Measurements from ENCODE around the gene PDZD4.
"Not testable (repeated sequence)": the region's sequence is repeated elsewhere in the genome, so short reads cannot be mapped to it uniquely, and the experiment has no call there.

The PDZD4 gene

DNA sequence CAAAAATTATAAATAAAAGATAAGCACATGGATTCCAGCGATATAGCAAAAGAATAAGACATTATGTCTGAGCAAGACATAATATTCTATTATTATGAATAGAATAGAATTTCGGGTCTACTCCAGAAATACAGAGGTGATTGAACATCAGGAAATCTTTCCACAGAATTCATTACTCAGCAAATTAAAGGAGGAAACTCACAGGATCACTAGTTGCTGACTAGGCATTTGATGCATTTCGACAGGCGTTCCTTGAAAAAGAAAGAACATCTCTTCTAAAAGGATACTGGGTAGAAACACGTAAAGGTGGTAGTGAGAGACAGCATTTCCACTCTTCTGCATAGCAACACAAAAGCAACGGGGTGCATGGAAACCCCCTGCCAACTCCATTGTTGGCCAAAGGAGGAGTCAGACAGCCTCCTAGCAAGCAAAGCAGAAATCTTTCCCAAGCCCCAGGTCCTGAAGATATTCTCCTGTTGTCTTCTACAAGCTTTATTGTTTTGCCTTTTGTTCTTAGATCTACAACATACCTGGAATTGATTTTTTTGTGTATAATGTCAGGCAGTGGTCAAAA lies 14.3 kb upstream of the PDZD4 start:
- no peak for DNase-seq (ENCODE audit: low spot score)

- DNase-seq (ENCODE audit: low spot score), result no peak
These were observed 6.6 kb upstream of the PDZD4 start for GRCh38 chrX:153836921-153837320.

DNA sequence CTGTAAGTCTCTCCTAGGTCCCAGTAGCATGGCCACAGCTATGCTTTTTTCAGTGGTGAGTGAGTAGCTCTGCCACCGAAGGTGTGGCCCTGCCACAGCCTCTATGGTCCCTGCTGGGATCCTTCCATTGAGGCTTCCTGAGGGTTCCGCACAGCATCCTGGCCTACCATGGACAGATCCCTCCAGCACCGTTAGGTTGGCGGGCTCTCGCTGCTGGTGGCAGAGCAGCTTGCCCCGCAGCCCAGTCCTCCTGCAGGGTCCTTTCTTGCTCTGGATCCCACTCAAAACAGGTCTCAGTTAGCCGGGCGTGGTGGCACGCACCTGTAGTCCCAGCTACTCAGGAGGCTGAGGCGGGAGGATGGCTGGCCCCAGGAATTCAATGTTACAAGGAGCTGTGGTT lies 2.4 kb upstream of the PDZD4 start:
- DNase-seq (ENCODE audit: low spot score), result no peak

DNA sequence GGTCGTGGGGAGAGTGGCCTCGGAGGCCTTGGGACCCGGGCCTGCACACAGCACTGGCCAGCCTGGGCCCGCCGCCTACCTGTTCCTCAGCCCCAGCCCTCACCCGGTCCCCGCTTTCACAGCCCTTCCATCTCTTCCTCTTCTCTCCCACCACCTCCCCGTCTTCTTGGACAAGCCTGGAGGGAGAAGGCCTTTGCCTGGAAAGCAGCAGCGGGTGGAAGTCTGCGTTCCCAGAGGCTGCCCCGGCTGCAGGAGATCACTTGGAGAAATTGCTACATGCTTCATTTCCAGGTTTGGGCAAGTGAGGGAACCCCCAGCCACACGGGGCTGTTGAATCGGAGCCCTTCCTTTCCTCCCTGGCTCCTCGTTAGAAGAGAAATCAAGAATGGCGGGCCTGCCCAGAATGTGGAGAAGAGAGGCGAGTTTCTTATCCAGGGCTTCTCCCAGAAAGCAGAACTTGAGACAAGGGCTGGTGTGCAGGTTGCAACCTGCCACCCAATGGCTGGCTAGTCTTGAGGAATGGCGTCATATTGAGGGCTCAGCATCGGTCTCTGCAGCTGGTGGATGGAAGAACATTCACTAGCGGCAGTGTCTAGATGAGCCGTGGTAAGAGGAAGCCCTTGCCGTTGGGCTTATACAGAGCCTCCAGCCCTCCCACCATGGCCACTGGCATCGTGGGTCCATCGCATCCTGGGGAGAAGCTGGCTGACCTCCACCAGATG lies 1.2 kb upstream of the PDZD4 start:
- DNase-seq (ENCODE audit: low spot score), result no peak

GRCh38 chrX:153830640-153831428 lies 490 bp upstream of the PDZD4 start:
- DNase-seq (ENCODE audit: low spot score), result no peak

DNA sequence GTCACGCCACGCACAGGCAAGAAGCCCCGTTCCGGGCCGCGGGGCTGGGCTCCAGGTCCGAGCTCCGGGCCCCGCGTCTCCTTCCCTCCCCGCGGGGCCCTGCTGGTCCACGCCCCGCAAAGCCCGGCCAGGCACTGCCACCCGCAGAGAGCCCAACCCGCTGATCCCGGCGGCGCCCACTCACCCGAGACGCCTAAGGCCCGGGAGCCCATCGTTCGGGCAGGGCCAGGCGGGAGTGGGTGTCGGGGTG lies 870 bp downstream of the PDZD4 start:
- no peak for DNase-seq (ENCODE audit: low spot score)

DNA sequence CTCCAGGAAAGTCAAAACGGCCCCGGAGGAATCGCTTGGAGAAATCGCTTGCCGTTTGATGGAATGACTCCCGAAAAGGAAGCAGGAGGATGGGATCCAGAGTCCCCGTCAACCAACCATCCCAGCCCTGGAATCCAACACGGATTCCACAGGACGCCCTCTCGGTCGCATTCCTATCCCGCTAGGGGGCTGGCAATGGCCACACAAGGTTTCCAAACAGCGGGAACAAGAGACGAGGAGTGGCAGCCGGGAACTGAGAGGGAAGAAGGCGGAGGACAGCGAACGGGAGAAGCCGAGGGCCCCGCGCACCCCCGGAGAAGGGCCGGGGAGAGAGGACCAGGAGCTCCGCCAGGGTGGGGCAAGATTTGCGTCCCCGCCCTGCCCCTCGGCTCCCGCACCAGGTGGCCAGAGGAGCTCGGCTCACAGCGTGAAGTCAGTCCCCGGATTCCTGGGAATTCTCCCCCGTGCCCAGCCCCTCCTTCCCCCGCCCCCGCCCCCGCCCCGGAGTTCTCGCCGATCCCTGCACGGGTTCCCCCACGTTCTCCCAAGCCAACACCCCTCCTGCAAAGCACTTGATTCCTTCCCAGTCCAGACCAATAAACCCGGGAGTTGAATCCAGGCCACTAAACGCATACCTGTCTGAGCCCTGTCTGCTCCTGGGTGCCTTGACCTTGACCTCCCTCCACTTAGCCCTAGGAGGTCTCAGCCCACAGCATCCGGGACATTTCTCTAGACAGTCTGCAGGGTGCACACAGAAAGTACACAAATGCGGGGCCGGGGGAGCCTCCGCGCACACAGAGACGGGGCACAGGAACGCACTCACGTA lies 1.4 kb downstream of the PDZD4 start:
- DNase-seq (ENCODE audit: low spot score), result no peak

DNA sequence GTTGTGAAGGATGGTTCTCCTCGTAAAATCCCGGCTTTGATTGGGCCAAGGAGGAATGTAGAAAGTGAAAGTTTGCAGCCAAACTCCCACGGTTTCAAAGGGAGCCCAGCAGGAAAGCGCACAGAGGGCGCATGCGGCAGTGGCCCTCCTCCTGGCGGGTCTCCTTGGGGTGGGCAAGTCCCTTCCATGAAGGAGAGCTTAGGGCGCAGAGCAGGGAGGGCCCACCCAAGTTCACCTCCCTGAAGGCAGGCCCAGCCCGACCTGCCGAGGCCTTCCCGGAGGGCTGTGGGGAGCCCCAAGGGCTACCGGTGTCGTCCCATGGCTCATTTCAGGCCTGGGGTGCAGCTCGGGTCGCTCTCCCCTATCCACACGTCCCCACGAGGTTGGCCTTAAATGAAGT lies 2.0 kb downstream of the PDZD4 start:
- no peak for DNase-seq (ENCODE audit: low spot score)

- no peak for DNase-seq (ENCODE audit: low spot score)
These were observed 2.4 kb downstream of the PDZD4 start for GRCh38 chrX:153827903-153828302.

DNA sequence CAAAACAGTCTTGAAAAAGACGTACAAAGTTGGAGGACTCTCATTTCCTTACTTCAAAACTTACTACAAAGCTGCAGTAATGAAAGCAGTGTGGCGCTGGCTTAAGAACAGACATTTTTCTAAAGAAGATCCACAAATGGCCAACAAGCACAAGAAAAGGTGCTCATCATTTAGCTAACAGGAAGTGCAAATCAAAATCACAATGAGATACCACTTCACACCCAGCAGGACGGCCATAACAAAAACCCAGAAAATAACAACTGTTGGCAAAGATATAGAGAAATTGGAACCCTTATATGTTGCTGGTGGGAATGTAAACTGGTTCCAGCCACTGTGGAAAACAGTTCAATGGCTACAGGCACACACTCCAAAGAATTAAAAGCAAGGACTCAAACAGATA lies 3.3 kb downstream of the PDZD4 start:
- no peak for DNase-seq (ENCODE audit: low spot score)

DNA sequence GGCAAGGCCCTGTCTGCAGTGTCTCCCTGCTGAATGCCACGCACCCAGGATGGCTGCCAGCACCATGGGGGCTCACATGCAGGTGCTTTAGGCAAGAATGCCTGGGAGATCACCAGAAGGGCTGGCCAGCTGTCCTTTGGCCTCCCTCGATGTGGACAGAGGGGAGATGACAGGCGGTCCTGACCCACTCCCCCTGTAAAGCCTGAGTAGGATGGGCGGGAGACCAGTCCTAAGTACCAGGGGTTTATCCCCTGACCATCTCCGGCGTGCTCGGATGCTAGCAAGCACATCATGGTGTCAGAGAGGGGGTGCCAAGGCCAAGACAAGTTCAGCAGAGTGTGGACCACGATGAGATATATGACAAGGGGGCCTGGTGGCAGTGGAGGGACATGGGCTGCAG lies 5.3 kb downstream of the PDZD4 start:
- no peak for DNase-seq (ENCODE audit: low spot score)

- no peak for DNase-seq (ENCODE audit: low spot score)
These were observed 6.0 kb downstream of the PDZD4 start for GRCh38 chrX:153824348-153824747.

- no peak for DNase-seq (ENCODE audit: low spot score)
These were observed 9.3 kb downstream of the PDZD4 start for GRCh38 chrX:153821066-153821465.

GRCh38 chrX:153820601-153821000 lies 9.7 kb downstream of the PDZD4 start:
- no peak for DNase-seq (ENCODE audit: low spot score)

DNA sequence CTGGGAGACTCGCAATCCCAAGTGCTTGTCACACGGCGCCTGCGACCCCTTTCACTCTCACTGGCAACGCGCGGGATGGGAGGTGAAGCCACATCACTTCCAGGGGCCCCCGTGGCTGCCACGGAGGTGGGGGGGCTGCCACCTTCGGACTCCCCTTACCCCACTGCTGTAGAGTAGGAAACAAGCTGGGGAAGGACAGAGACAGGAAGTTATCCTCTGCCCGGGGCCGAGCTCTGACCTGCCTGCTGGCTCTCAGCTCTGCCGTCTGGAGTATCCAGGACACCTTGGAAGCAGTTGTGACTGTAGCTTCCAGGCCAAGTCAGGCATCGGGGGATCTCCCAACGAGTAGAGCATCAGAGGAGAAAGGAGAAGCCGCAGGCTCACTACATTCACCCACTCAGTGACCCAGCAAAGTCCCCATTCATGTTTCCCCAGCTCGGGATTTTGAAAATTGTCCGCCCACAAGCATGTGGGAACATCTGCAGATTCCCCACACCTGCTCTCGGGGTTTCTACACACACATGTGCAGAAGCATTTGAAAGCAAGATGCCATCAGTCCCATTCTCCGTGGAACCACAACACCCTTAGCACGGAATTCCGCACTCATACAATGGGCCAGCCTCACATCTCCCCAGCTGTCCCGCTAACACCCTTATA lies 10.8 kb downstream of the PDZD4 start:
- no peak for DNase-seq (ENCODE audit: low spot score)

GRCh38 chrX:153818571-153819383 lies 11.6 kb downstream of the PDZD4 start:
- peak; percentile 86 for DNase-seq (ENCODE audit: low spot score)

DNA sequence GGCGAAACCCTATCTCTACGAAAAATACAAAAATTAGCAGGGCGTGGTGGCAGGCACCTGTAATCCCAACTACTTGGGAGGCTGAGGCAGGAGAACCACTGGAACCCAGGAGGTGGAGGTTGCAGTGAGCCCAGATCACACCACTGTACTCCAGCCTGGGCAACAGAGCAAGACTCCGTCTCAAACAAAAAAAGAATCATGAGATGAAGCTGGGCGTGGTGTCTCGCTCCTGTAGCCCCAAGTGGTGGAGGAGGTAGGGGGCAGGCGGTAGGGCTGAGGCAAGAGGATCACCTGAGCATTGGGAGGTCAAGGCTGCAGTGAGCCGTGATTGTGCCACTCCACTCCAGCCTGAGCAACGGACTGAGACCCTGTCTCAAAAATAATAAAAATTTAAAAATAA lies 12.3 kb downstream of the PDZD4 start:
- DNase-seq (ENCODE audit: low spot score), result not testable (repeated sequence)

DNA sequence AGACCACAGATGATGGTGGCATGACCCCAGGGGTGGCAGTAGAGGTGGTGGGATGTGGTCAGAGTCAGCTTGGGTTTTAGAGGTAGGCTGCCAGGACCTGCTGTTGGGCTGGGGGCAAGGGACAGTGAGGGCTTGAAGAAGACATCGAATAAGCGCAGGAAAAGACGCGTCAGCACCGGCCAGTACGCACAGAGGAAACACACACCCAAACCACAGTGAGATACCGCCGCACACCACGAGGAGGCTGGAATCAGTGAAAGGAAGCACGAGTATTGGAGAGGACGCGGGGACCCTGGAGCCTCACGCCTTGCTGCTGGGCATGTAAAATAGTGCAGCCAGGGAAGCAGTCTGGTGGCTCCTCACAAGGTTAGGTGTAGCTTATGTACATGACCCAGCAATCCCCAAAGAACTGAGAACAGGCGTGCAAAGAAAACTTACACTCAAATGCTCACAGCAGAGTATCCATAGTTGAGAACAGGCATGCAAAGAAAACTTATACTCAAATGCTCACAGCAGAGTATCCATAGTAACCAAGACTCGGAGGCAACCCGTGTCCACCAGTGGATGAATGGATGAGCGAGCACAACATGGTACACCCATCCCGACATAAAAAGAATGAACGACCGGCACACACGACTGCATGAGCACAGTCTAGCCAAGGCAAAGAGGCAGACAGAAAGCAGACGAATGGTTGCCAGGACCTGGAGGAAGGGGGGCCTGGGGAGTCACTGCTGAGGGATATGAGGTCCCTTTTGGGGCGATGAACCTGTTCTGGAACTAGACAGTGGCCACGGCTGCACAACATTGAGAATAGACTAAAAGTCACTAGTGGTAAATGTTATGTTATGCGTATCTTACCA lies 13.3 kb downstream of the PDZD4 start:
- peak; percentile 3 for DNase-seq (ENCODE audit: low spot score)

- no peak for DNase-seq (ENCODE audit: low spot score)
These were observed 15.6 kb downstream of the PDZD4 start for GRCh38 chrX:153814591-153815315.

GRCh38 chrX:153813161-153813560 lies 17.2 kb downstream of the PDZD4 start:
- no peak for DNase-seq (ENCODE audit: low spot score)
